ENCODE results near the gene ETF1.

DNA sequence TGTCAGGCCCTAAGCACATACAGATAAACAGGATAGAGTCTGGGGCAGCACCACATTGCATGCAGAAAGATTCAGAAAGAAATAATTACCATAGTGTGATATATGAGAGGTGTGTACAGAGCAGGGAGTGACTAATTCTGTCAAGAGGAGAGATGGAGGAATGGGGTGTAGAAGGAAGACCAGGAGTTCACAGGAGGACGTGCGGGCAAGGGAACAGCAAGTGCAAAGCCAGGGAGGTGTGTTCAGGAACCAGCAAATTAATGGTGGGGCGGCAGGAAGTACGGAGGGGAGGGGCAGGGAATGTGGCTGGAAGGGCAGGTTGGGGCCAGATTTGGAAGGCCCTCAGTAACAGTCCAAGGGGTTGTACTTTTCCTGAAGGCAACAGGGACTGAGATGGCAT is 60.4 kb downstream of the ETF1 start:
- TF ChIP-seq, protein P1, sequence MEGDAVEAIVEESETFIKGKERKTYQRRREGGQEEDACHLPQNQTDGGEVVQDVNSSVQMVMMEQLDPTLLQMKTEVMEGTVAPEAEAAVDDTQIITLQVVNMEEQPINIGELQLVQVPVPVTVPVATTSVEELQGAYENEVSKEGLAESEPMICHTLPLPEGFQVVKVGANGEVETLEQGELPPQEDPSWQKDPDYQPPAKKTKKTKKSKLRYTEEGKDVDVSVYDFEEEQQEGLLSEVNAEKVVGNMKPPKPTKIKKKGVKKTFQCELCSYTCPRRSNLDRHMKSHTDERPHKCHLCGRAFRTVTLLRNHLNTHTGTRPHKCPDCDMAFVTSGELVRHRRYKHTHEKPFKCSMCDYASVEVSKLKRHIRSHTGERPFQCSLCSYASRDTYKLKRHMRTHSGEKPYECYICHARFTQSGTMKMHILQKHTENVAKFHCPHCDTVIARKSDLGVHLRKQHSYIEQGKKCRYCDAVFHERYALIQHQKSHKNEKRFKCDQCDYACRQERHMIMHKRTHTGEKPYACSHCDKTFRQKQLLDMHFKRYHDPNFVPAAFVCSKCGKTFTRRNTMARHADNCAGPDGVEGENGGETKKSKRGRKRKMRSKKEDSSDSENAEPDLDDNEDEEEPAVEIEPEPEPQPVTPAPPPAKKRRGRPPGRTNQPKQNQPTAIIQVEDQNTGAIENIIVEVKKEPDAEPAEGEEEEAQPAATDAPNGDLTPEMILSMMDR (IDR thresholded peaks at IDR 0.05), result no peak
- no peak for TF ChIP-seq ZFX (IDR thresholded peaks at IDR 0.05; ENCODE audit: borderline replicate concordance)

Data from 22Rv1 (cell line).